A673 (cell line): ENCODE data around the gene FAM227A.
"Not testable (repeated sequence)": the region's sequence is repeated elsewhere in the genome, so short reads cannot be mapped to it uniquely, and the experiment has no call there.

ENCODE experiments used
- CTCF ChIP-seq: fragments of 300-800, 200-600 bp; sonication (generic); conservative IDR thresholded peaks from 2 replicates; pipeline ENCODE4 v1.5.1; 2017; ENCODE audit warnings: low read depth, mild to moderate bottlenecking, antibody characterized with exemption, low read length, moderate library complexity, mixed read lengths
- EZH2 ChIP-seq: fragments of 200-600 bp; sonication (generic); IDR thresholded peaks from 2 replicates; pipeline ENCODE4 v1.6.1; 2017; ENCODE audit warnings: borderline replicate concordance, low read depth, mild to moderate bottlenecking, mixed read lengths, antibody characterized with exemption, low read length; ENCODE audit not compliant: poor library complexity, severe bottlenecking

- TF ChIP-seq EZH2, CTCF: not testable (repeated sequence)
These were observed 73.3 kb downstream of the FAM227A start for GRCh38 chr22:38582923-38583322.
